ENCODE results near the gene ZSCAN2.

ZSCAN2 gene

DNA sequence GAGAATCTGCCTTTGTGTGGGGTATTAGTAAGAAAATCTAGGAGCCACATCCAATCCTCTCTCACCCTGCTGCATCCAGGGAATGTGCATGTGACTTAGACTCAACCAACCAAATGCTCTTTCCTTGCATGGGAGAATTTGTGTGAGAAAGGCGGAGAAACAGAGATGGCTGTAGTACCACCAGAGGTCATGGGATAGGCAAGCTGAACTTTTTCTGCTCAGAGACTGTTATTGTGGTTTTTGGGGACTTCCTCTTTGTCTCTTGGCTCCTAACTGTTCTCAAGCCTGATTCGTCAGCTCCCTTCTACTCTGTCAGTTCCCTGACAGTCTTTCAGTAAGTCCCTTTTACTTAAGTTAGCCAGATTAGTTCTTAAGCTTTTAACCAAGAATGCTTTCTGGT, 2.6 kb upstream of the ZSCAN2 start:
- no peaks in the 10 kb centered on the region for H3K9me3 ChIP-seq (ENCODE audit: control insufficient read depth, low read length)
- peaks cover 25% of the 10 kb centered on the region for H3K27me3 ChIP-seq (ENCODE audit: control insufficient read depth, insufficient read depth, low read length, poor library complexity, severe bottlenecking)
- no peaks in the 10 kb centered on the region for H3K4me1 ChIP-seq (ENCODE audit: control insufficient read depth, insufficient read depth, low read length)
- H3K36me3 ChIP-seq (ENCODE audit: control insufficient read depth, insufficient read depth, low read length) = no peaks in the 10 kb centered on the region
- no peak overlapping the region for H3K4me3 ChIP-seq (ENCODE audit: insufficient read depth, low read depth, low read length)
- WGBS, 2 experiments = 76 to 83% methylated on average over 2 of the region's 2 CpGs
- no peak overlapping the region for H3K27ac ChIP-seq (ENCODE audit: insufficient read depth, low read depth, low read length, poor library complexity, severe bottlenecking)

GRCh38 chr15:84598993-84599392, 1.8 kb upstream of the ZSCAN2 start:
- peaks cover 25% of the 10 kb centered on the region for H3K27me3 ChIP-seq (ENCODE audit: control insufficient read depth, insufficient read depth, low read length, poor library complexity, severe bottlenecking)
- WGBS, 2 experiments = 81 to 88% methylated on average over 1 of the region's 1 CpG

GRCh38 chr15:84599906-84600305, 903 bp upstream of the ZSCAN2 start:
- 80 to 88% methylated on average over 10 of the region's 10 CpGs for WGBS, 2 experiments

More at GRCh38 chr15:84598993-84599392, 1.8 kb upstream of the ZSCAN2 start:
- H3K4me3 ChIP-seq (ENCODE audit: insufficient read depth, low read depth, low read length) = no peak overlapping the region
- no peaks in the 10 kb centered on the region for H3K36me3 ChIP-seq (ENCODE audit: control insufficient read depth, insufficient read depth, low read length)
- no peaks in the 10 kb centered on the region for H3K4me1 ChIP-seq (ENCODE audit: control insufficient read depth, insufficient read depth, low read length)
- H3K27ac ChIP-seq (ENCODE audit: insufficient read depth, low read depth, low read length, poor library complexity, severe bottlenecking) = no peak overlapping the region
- no peaks in the 10 kb centered on the region for H3K9me3 ChIP-seq (ENCODE audit: control insufficient read depth, low read length)

GRCh38 chr15:84600331-84600686, 500 bp upstream of the ZSCAN2 start:
- Histone ChIP-seq H3K27me3 (ENCODE audit: control insufficient read depth, insufficient read depth, low read length, poor library complexity, severe bottlenecking) (peaks cover 25% of the 10 kb centered on the region), H3K4me1 (ENCODE audit: control insufficient read depth, insufficient read depth, low read length) (no peaks in the 10 kb centered on the region), H3K4me3 (ENCODE audit: insufficient read depth, low read depth, low read length) (peak overlapping the region; percentile 93), H3K9me3 (ENCODE audit: control insufficient read depth, low read length) (no peaks in the 10 kb centered on the region), H3K27ac (ENCODE audit: insufficient read depth, low read depth, low read length, poor library complexity, severe bottlenecking) (no peak overlapping the region), H3K36me3 (ENCODE audit: control insufficient read depth, insufficient read depth, low read length) (peaks cover 3% of the 10 kb centered on the region)
- WGBS, 2 experiments = 8% methylated on average over 20 of the region's 20 CpGs

More at GRCh38 chr15:84599906-84600305, 903 bp upstream of the ZSCAN2 start:
- no peak overlapping the region for H3K27ac ChIP-seq (ENCODE audit: insufficient read depth, low read depth, low read length, poor library complexity, severe bottlenecking)
- H3K4me3 ChIP-seq (ENCODE audit: insufficient read depth, low read depth, low read length) = no peak overlapping the region
- no peaks in the 10 kb centered on the region for H3K9me3 ChIP-seq (ENCODE audit: control insufficient read depth, low read length)
- peaks cover 3% of the 10 kb centered on the region for H3K36me3 ChIP-seq (ENCODE audit: control insufficient read depth, insufficient read depth, low read length)
- H3K4me1 ChIP-seq (ENCODE audit: control insufficient read depth, insufficient read depth, low read length) = no peaks in the 10 kb centered on the region
- peaks cover 25% of the 10 kb centered on the region for H3K27me3 ChIP-seq (ENCODE audit: control insufficient read depth, insufficient read depth, low read length, poor library complexity, severe bottlenecking)

- H3K27me3 ChIP-seq (ENCODE audit: control insufficient read depth, insufficient read depth, low read length, poor library complexity, severe bottlenecking) = peaks cover 25% of the 10 kb centered on the region
- peaks cover 10% of the 10 kb centered on the region for H3K36me3 ChIP-seq (ENCODE audit: control insufficient read depth, insufficient read depth, low read length)
- WGBS, 2 experiments = 60 to 63% methylated on average over 6 of the region's 6 CpGs
- H3K4me3 ChIP-seq (ENCODE audit: insufficient read depth, low read depth, low read length) = peak overlapping the region; percentile 93
- H3K9me3 ChIP-seq (ENCODE audit: control insufficient read depth, low read length) = no peaks in the 10 kb centered on the region
- H3K27ac ChIP-seq (ENCODE audit: insufficient read depth, low read depth, low read length, poor library complexity, severe bottlenecking) = no peak overlapping the region
- H3K4me1 ChIP-seq (ENCODE audit: control insufficient read depth, insufficient read depth, low read length) = no peaks in the 10 kb centered on the region
Observed at GRCh38 chr15:84601555-84601838, 688 bp downstream of the ZSCAN2 start.

DNA sequence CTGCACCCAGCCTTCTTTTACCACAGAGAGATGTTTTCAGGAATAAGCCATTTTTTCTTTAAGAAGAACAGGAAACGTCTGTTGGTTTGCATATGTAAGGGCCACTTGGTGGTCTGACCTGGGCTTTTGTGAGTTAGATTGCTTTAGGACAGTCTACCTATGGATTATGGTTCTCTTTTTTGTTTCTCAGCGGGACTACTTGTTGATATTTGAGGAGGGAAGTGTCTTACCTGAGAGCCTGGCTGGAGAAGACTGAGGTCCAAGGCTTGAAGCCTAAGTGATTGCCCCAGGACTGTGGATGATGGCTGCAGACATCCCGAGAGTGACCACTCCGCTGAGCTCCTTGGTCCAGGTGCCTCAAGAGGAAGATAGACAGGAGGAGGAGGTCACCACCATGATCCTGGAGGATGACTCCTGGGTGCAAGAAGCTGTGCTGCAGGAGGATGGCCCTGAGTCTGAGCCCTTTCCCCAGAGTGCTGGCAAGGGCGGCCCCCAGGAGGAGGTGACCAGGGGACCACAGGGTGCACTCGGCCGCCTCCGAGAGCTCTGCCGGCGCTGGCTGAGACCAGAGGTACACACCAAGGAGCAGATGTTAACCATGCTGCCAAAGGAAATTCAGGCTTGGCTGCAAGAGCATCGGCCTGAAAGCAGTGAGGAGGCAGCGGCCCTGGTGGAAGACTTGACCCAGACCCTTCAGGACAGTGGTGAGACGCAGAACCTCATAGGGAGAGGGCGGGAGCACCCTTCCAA, 3.0 kb downstream of the ZSCAN2 start:
- H3K36me3 ChIP-seq (ENCODE audit: control insufficient read depth, insufficient read depth, low read length) = peaks cover 10% of the 10 kb centered on the region
- no peaks in the 10 kb centered on the region for H3K4me1 ChIP-seq (ENCODE audit: control insufficient read depth, insufficient read depth, low read length)
- no peak overlapping the region for H3K4me3 ChIP-seq (ENCODE audit: insufficient read depth, low read depth, low read length)
- H3K27me3 ChIP-seq (ENCODE audit: control insufficient read depth, insufficient read depth, low read length, poor library complexity, severe bottlenecking) = peaks cover 21% of the 10 kb centered on the region
- H3K9me3 ChIP-seq (ENCODE audit: control insufficient read depth, low read length) = no peaks in the 10 kb centered on the region
- H3K27ac ChIP-seq (ENCODE audit: insufficient read depth, low read depth, low read length, poor library complexity, severe bottlenecking) = no peak overlapping the region
- WGBS, 2 experiments = 76 to 79% methylated on average over 14 of the region's 14 CpGs

GRCh38 chr15:84604826-84605553, 4.2 kb downstream of the ZSCAN2 start:
- no peak overlapping the region for H3K27ac ChIP-seq (ENCODE audit: insufficient read depth, low read depth, low read length, poor library complexity, severe bottlenecking)
- 90 to 93% methylated on average over 19 of the region's 19 CpGs for WGBS, 2 experiments

GRCh38 chr15:84605554-84605882, 4.7 kb downstream of the ZSCAN2 start:
- no peaks in the 10 kb centered on the region for H3K4me1 ChIP-seq (ENCODE audit: control insufficient read depth, insufficient read depth, low read length)
- 84 to 87% methylated on average over 2 of the region's 2 CpGs for WGBS, 2 experiments
- H3K4me3 ChIP-seq (ENCODE audit: insufficient read depth, low read depth, low read length) = no peak overlapping the region
- no peak overlapping the region for H3K27ac ChIP-seq (ENCODE audit: insufficient read depth, low read depth, low read length, poor library complexity, severe bottlenecking)
- H3K36me3 ChIP-seq (ENCODE audit: control insufficient read depth, insufficient read depth, low read length) = peaks cover 10% of the 10 kb centered on the region
- peaks cover 9% of the 10 kb centered on the region for H3K27me3 ChIP-seq (ENCODE audit: control insufficient read depth, insufficient read depth, low read length, poor library complexity, severe bottlenecking)
- no peaks in the 10 kb centered on the region for H3K9me3 ChIP-seq (ENCODE audit: control insufficient read depth, low read length)

More at GRCh38 chr15:84604826-84605553, 4.2 kb downstream of the ZSCAN2 start:
- H3K36me3 ChIP-seq (ENCODE audit: control insufficient read depth, insufficient read depth, low read length) = peaks cover 10% of the 10 kb centered on the region
- H3K4me3 ChIP-seq (ENCODE audit: insufficient read depth, low read depth, low read length) = no peak overlapping the region
- peaks cover 15% of the 10 kb centered on the region for H3K27me3 ChIP-seq (ENCODE audit: control insufficient read depth, insufficient read depth, low read length, poor library complexity, severe bottlenecking)
- H3K4me1 ChIP-seq (ENCODE audit: control insufficient read depth, insufficient read depth, low read length) = no peaks in the 10 kb centered on the region
- H3K9me3 ChIP-seq (ENCODE audit: control insufficient read depth, low read length) = no peaks in the 10 kb centered on the region

DNA sequence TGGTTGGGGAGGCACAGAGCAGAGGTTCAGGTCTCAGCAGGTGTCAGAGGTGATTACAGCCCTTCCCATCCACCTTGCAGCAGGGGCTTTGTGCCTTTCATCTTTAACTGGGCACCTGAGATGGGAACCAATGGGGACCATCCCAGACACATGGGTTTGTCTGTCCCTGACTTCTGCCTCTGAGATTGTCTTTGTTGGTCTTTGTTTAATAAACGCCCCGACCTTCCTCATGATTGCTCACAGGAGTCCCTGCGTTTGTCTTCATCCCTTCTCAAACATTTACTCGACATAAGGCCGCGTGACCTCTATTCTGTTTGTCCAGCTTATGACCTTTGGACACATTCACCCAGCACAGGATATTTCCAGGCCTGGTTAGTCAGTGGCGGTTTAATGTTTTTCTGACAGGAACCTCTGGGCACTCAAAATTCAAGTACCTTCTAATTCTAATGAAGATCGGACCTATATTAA, 5.9 kb downstream of the ZSCAN2 start:
- Histone ChIP-seq H3K36me3 (ENCODE audit: control insufficient read depth, insufficient read depth, low read length) (peaks cover 10% of the 10 kb centered on the region), H3K4me3 (ENCODE audit: insufficient read depth, low read depth, low read length) (no peak overlapping the region), H3K9me3 (ENCODE audit: control insufficient read depth, low read length) (no peaks in the 10 kb centered on the region), H3K27ac (ENCODE audit: insufficient read depth, low read depth, low read length, poor library complexity, severe bottlenecking) (no peak overlapping the region), H3K4me1 (ENCODE audit: control insufficient read depth, insufficient read depth, low read length) (no peaks in the 10 kb centered on the region), H3K27me3 (ENCODE audit: control insufficient read depth, insufficient read depth, low read length, poor library complexity, severe bottlenecking) (peaks cover 3% of the 10 kb centered on the region)
- 93% methylated on average over 8 of the region's 8 CpGs for WGBS, 2 experiments

DNA sequence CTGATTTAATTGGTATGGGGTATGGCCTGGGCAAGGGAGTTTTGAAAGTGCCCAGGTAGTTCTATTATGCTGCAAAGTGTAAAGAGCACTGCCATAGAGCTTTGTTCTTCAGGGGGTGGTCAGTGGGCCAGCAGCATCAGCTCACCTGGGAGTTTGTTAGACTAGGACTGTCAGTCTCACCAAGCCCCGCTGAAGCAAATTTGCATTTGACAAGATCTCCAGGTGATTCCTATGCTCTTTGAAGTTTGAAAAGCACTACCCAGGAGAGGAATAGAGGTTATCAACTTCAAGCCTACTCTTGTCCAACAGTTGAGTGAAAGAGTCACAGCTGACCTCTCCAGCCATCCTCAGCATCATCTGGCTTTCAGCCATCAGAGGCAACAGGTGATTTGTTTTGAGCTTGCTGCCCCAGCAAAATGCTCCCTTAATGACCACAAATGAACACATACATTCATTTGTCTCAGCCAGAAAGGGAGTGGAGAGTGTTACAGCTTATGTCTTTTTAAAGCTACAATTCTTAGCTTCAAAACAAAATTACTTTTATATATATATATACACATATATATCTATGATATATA, 8.0 kb downstream of the ZSCAN2 start:
- H3K36me3 ChIP-seq (ENCODE audit: control insufficient read depth, insufficient read depth, low read length) = peaks cover 10% of the 10 kb centered on the region
- H3K4me3 ChIP-seq (ENCODE audit: insufficient read depth, low read depth, low read length) = no peak overlapping the region
- no peaks in the 10 kb centered on the region for H3K4me1 ChIP-seq (ENCODE audit: control insufficient read depth, insufficient read depth, low read length)
- 45 to 50% methylated on average over 1 of the region's 1 CpG for WGBS, 2 experiments
- H3K27me3 ChIP-seq (ENCODE audit: control insufficient read depth, insufficient read depth, low read length, poor library complexity, severe bottlenecking) = no peaks in the 10 kb centered on the region
- no peak overlapping the region for H3K27ac ChIP-seq (ENCODE audit: insufficient read depth, low read depth, low read length, poor library complexity, severe bottlenecking)
- H3K9me3 ChIP-seq (ENCODE audit: control insufficient read depth, low read length) = no peaks in the 10 kb centered on the region

All from ectodermal cell (in vitro differentiated cells).